HG03175 (cell line): ENCODE measurements around the gene RERE.

Experiments used
- ATAC-seq: cut with Tn5 transposase; IDR thresholded peaks from one replicate; pipeline ENCODE4 v1.9.1; 2021; ENCODE audit warnings: mild to moderate bottlenecking, moderate library complexity; ENCODE audit not compliant: unreplicated experiment

RERE gene

GRCh38 chr1:8343464-8344001, 473.9 kb downstream of the RERE start:
- ATAC-seq, result no peak

- no peak for ATAC-seq
These were observed 474.4 kb downstream of the RERE start for GRCh38 chr1:8343044-8343443.

- no peak for ATAC-seq
These were observed 475.1 kb downstream of the RERE start for GRCh38 chr1:8342325-8342724.

GRCh38 chr1:8340448-8340847, 477.0 kb downstream of the RERE start:
- no peak for ATAC-seq

- ATAC-seq, result no peak
These were observed 478.2 kb downstream of the RERE start for GRCh38 chr1:8339203-8339600.

- ATAC-seq, result no peak
These were observed 478.8 kb downstream of the RERE start for GRCh38 chr1:8338526-8339202.

- no peak for ATAC-seq
These were observed 479.5 kb downstream of the RERE start for GRCh38 chr1:8337776-8338525.

GRCh38 chr1:8335246-8335645, 482.2 kb downstream of the RERE start:
- no peak for ATAC-seq

GRCh38 chr1:8334106-8334851, 483.2 kb downstream of the RERE start:
- ATAC-seq, result no peak

GRCh38 chr1:8333246-8333987, 484.0 kb downstream of the RERE start:
- no peak for ATAC-seq

GRCh38 chr1:8332806-8333205, 484.6 kb downstream of the RERE start:
- ATAC-seq, result no peak

GRCh38 chr1:8330271-8331125, 486.9 kb downstream of the RERE start:
- ATAC-seq, result no peak

- no peak for ATAC-seq
These were observed 487.6 kb downstream of the RERE start for GRCh38 chr1:8329858-8330257.

- ATAC-seq, result no peak
These were observed 488.0 kb downstream of the RERE start for GRCh38 chr1:8329439-8329838.

- no peak for ATAC-seq
These were observed 489.2 kb downstream of the RERE start for GRCh38 chr1:8328271-8328670.

GRCh38 chr1:8326265-8326664, 491.2 kb downstream of the RERE start:
- no peak for ATAC-seq

- no peak for ATAC-seq
These were observed 491.7 kb downstream of the RERE start for GRCh38 chr1:8325771-8326170.

GRCh38 chr1:8324176-8324810, 493.1 kb downstream of the RERE start:
- no peak for ATAC-seq

GRCh38 chr1:8323706-8324105, 493.7 kb downstream of the RERE start:
- ATAC-seq, result no peak
